Type B pancreatic cell (in vitro differentiated cells): ENCODE measurements around the gene SMIM13. TPM values are rescaled to one million over a fixed set of nuclear protein-coding genes. Genes with fewer than 3 reads are reported as not detected.
A peak's percentile ranks its signal among the peaks of the same experiment; 100 is the strongest.

ENCODE experiments used
- DNase-seq: peaks from one replicate; pipeline ENCODE4 v3.0.0; 2021; ENCODE audit warnings: mixed read lengths; ENCODE audit not compliant: unreplicated experiment; ENCODE audit errors: extremely low spot score
- H3K27ac Mint-ChIP-seq: 2 replicates; pipeline ENCODE4 v1.8.0; 2021; ENCODE audit warnings: mild to moderate bottlenecking, mixed read lengths
- H3K27me3 Mint-ChIP-seq: 2 replicates; pipeline ENCODE4 v1.8.0; 2021; ENCODE audit warnings: mixed read lengths
- H3K36me3 Mint-ChIP-seq: 2 replicates; pipeline ENCODE4 v1.8.0; 2021; ENCODE audit warnings: mixed read lengths
- H3K4me1 Mint-ChIP-seq: one replicate; pipeline ENCODE4 v1.8.0; 2021; ENCODE audit warnings: mixed read lengths; ENCODE audit not compliant: unreplicated experiment
- H3K4me3 Mint-ChIP-seq: 2 replicates; pipeline ENCODE4 v1.8.0; 2021; ENCODE audit warnings: mild to moderate bottlenecking, mixed read lengths
- H3K9me3 Mint-ChIP-seq: 2 replicates; pipeline ENCODE4 v1.8.0; 2021; ENCODE audit warnings: mixed read lengths
- total RNA-seq: library from RNA; stranded (reverse); gene quantifications from 2 replicates; pipeline ENCODE4 v1.2.1, GENCODE V29; 2021; ENCODE audit warnings: low replicate concordance
- TF ChIP-seq, protein P1 (sequence below): fragments of 200-600 bp; sonication (generic); conservative IDR thresholded peaks from 2 replicates; pipeline ENCODE4 v1.5.0; 2021; ENCODE audit warnings: antibody characterized with exemption, mild to moderate bottlenecking

Gene SMIM13
- total RNA-seq, 1 donor from 2014 or later: 13.9 TPM

DNA sequence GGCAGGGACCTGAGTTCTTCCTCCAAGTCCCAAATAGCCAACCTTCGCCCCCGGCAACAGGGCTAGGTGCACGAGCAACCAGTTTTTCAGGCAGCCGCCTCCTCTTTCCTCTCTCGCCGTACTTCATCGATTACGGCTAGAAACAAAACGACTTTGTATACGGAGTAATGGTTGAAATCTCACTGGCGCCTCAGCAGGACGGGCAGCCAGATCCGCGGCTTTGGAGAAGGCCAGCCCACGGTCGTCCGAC is 333 bp upstream of the SMIM13 start:
- Mint-ChIP-seq H3K4me1 (peaks cover 17% of the 10 kb centered on the region), H3K9me3 (peaks cover 4% of the 10 kb centered on the region), H3K27me3 (no peaks in the 10 kb centered on the region), H3K4me3 (peak overlapping the region; percentile 89), H3K27ac (peak overlapping the region; percentile 94), H3K36me3 (peaks cover 8% of the 10 kb centered on the region)
- TF ChIP-seq, protein P1, sequence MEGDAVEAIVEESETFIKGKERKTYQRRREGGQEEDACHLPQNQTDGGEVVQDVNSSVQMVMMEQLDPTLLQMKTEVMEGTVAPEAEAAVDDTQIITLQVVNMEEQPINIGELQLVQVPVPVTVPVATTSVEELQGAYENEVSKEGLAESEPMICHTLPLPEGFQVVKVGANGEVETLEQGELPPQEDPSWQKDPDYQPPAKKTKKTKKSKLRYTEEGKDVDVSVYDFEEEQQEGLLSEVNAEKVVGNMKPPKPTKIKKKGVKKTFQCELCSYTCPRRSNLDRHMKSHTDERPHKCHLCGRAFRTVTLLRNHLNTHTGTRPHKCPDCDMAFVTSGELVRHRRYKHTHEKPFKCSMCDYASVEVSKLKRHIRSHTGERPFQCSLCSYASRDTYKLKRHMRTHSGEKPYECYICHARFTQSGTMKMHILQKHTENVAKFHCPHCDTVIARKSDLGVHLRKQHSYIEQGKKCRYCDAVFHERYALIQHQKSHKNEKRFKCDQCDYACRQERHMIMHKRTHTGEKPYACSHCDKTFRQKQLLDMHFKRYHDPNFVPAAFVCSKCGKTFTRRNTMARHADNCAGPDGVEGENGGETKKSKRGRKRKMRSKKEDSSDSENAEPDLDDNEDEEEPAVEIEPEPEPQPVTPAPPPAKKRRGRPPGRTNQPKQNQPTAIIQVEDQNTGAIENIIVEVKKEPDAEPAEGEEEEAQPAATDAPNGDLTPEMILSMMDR: no peak
- DNase-seq: no peak

DNA sequence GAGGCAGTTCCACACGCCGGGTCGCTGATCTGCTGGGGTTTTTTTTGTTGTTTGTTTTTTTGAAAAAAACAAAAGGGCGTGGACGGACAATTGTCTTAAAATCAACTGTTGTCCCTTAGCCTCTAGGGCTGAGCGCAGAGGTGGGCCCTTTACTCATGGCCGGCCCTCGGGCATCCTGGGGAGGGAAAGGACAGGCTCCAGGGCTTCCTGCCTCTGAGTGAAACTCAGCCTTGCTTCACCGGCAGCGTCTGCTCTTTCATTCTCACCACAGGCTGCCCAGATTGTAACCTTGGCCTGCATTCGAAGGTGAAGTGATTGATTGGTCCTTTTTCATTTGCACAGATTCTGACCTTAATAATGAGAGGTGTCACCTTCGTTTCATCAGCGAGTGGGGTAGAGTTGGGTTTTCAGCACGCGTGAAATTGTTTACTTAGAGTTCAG is 797 bp downstream of the SMIM13 start:
- H3K27ac Mint-ChIP-seq: peak overlapping the region; percentile 92

DNA sequence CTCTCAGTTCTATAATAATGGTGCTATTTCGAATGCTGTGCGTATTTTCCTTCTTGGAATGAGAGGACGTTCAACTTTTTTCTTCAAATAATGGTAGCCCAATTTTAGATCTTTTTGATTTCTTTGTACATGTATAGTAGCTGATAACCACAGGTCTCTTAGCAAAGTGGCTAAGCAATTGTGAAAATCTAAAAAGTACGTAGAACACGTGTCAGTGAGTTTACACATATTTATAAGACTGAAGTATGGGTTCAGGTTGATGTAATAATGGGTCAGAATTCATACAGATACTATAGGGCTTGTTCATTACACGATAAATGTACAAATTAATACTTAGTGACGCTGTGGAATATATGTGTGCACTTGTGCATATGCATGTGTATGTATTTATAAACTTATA is 1.3 kb downstream of the SMIM13 start:
- TF ChIP-seq, protein P1: no peak
- DNase-seq: no peak
- peaks cover 17% of the 10 kb centered on the region for H3K4me1 Mint-ChIP-seq
- H3K4me3 Mint-ChIP-seq: peak overlapping the region; percentile 93
- no peaks in the 10 kb centered on the region for H3K27me3 Mint-ChIP-seq
- peaks cover 4% of the 10 kb centered on the region for H3K9me3 Mint-ChIP-seq
- peak overlapping the region; percentile 92 for H3K27ac Mint-ChIP-seq
- H3K36me3 Mint-ChIP-seq: peaks cover 19% of the 10 kb centered on the region

More for the DNA sequence above, 797 bp downstream of the SMIM13 start:
- no peak for DNase-seq
- Mint-ChIP-seq H3K4me1 (peaks cover 17% of the 10 kb centered on the region), H3K4me3 (peak overlapping the region; percentile 93), H3K27me3 (no peaks in the 10 kb centered on the region), H3K36me3 (peaks cover 14% of the 10 kb centered on the region), H3K9me3 (peaks cover 4% of the 10 kb centered on the region)
- TF ChIP-seq, protein P1: no peak

DNA sequence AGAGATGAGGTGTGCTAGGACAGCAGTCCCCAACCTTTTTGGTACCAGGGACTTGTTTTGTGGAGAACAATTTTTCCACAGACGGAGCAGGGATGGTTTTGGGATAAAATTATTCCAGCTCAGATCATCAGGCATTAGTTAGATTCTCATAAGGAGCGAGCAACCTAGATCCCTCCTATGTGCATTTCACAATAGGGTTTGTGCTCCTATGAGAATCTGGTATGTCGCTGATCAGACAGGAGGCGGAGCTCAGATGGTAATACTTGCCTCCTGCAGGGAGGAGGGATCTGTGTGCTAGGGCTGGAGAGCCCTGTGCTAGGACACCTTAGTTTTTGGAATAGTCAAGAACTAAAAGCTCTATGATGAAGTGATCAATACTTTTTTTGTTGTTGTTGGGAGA is 2.5 kb downstream of the SMIM13 start:
- TF ChIP-seq, protein P1: no peak
- Mint-ChIP-seq H3K9me3 (peaks cover 5% of the 10 kb centered on the region), H3K36me3 (peaks cover 29% of the 10 kb centered on the region), H3K4me1 (peaks cover 17% of the 10 kb centered on the region), H3K27ac (peak overlapping the region; percentile 39), H3K4me3 (peak overlapping the region; percentile 81), H3K27me3 (no peaks in the 10 kb centered on the region)
- DNase-seq: no peak

DNA sequence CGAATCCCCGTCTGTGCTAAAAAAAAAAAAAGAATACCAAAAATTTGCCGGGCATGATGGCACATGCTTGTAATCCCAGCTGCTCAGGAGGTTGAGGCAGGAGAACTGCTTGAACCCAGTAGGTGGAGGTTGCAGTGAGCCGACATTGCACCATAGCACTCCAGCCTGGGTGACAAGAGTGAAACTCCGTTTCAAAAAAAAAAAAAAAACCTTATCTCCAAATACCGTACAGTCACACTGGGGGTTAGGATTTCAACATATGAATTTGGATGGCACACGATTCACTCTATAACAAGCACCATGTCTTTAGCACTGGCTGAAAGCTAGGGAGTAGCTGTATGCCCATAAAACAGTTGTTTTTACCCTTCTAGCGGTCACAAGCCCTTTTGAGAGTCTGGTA is 3.8 kb downstream of the SMIM13 start:
- Mint-ChIP-seq H3K9me3 (peaks cover 10% of the 10 kb centered on the region), H3K27me3 (no peaks in the 10 kb centered on the region), H3K36me3 (peaks cover 35% of the 10 kb centered on the region), H3K27ac (no peak overlapping the region), H3K4me3 (no peak overlapping the region), H3K4me1 (peaks cover 17% of the 10 kb centered on the region)
- TF ChIP-seq, protein P1: no peak
- no peak for DNase-seq

DNA sequence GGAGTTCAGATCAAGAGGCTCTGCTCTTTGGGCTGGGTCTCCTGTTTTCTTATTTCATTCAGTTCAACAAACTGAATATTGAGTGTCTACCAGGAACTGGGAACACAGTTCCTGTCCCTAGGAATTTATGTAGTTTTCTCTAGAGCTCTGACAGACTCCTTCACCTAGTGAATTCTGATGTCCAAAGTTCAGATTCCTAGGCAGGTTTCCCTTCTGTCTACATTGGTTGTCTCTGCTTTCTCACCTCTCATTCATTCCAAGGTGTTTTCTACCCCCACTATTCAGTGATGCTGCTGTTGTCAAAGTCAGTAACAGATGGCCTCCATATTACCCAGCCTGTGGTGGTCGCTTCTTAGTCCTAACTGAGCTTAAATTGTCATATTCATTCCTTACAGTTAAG is 4.4 kb downstream of the SMIM13 start:
- peaks cover 40% of the 10 kb centered on the region for H3K36me3 Mint-ChIP-seq
- TF ChIP-seq, protein P1: no peak
- DNase-seq: no peak
- H3K9me3 Mint-ChIP-seq: peaks cover 13% of the 10 kb centered on the region
- H3K4me1 Mint-ChIP-seq: peaks cover 13% of the 10 kb centered on the region
- H3K27me3 Mint-ChIP-seq: no peaks in the 10 kb centered on the region
- no peak overlapping the region for H3K4me3 Mint-ChIP-seq
- H3K27ac Mint-ChIP-seq: no peak overlapping the region
